NCI-H69 (cell line): ENCODE data around the gene ENTHD1.
"Not testable (repeated sequence)": the region's sequence is repeated elsewhere in the genome, so short reads cannot be mapped to it uniquely, and the experiment has no call there.

Experiments
- DNase-seq: peaks from one replicate; lab custom pipeline; 2025; lab: John Stamatoyannopoulos, UW

The ENTHD1 gene

DNA sequence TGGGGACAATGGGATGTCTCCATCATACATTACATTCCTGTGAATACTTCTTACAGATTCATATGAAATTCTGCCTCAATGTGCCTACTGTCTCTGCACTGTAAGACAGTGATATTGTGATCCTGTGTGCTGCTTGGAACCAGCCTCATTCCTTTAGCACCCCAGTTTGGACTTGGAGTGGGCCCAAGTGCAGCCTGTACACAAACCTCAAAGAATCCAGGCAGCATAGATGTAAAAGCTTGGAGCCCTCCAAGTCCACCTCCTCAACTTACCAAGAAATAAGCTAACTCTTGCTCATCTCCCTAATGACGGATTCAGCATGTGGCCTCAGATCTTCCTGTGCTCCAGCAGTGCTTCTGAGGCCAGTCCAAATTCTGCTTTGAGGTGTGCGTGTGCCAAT, 31.7 kb upstream of the ENTHD1 start:
- no peak for DNase-seq

DNA sequence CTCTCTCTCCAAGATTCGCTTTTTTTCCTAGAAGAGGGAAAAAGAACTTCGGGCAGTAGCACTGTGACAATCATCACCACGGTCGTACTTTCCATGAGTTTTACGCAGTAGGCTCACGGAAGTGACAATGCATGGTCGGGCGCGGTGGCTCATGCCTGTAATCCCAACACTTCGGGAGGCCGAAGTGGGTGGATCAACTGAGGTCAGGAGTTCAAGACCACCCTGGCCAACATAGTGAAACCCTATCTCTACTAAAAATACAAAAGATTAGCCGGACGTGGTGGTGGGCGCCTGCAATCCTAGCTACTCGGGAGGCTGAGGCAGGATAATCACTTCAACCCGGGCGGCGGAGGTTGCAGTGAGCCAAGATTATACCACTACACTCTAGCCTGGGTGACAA, 30.7 kb upstream of the ENTHD1 start:
- DNase-seq, result no peak

GRCh38 chr22:39923696-39924095, 30.1 kb upstream of the ENTHD1 start:
- no peak for DNase-seq

DNA sequence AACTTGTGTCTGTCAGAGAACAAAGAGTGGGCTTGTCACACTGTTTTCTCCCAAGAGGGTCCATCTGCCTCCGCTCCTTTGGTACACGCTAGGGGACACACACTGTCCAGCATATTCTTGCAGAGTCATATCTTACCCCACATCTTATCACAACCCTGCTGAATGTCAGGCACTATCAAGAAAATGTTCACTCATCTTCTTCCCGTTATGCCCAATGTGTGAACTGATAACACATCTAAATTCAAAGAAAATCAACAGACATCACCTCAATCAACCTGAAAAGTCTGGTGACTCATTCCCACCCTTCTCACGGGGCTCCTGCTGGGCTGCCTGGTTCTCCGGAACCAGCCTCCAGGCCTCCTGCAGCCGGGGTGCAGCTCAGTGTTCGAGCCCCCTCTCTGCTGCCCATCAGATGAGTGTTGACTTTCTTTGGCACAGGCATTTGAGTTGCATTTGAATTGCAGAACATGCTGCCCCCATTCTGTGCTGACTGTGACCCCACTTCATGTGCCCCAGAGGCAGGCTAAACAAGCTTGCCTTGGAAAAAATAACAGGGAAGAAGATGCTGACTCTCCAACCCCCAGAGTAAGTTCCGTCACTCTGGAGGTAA, 26.7 kb upstream of the ENTHD1 start:
- DNase-seq, result no peak

GRCh38 chr22:39917776-39918495, 24.4 kb upstream of the ENTHD1 start:
- no peak for DNase-seq

- no peak for DNase-seq
These were observed 23.7 kb upstream of the ENTHD1 start for GRCh38 chr22:39917197-39917643.

GRCh38 chr22:39916496-39916895, 22.9 kb upstream of the ENTHD1 start:
- no peak for DNase-seq

GRCh38 chr22:39915295-39915726, 21.8 kb upstream of the ENTHD1 start:
- DNase-seq, result no peak

DNA sequence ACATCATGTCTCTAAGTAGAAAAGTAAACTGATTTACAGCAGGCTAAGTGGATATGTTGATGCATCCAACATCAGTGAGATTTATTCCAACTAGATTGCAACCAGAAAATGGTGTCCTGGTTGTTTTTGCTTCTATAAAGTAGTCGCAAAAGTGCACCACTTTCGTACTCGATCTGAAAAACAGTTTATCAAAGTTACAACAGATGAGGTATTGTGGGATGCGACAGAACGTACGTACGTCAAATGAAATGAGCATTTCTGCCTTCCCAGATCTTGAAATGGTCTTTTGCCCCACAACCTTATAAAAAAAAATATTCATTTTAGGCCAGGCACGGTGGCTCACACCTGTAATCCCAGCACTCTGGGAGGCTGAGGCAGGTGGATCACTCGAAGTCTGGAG, 21.0 kb upstream of the ENTHD1 start:
- DNase-seq, result no peak

GRCh38 chr22:39913886-39914285, 20.3 kb upstream of the ENTHD1 start:
- DNase-seq, result no peak

GRCh38 chr22:39913321-39913720, 19.8 kb upstream of the ENTHD1 start:
- DNase-seq, result no peak

- DNase-seq, result no peak
These were observed 17.5 kb upstream of the ENTHD1 start for GRCh38 chr22:39910876-39911613.

GRCh38 chr22:39908737-39909136, 15.2 kb upstream of the ENTHD1 start:
- no peak for DNase-seq

GRCh38 chr22:39908136-39908535, 14.6 kb upstream of the ENTHD1 start:
- no peak for DNase-seq

DNA sequence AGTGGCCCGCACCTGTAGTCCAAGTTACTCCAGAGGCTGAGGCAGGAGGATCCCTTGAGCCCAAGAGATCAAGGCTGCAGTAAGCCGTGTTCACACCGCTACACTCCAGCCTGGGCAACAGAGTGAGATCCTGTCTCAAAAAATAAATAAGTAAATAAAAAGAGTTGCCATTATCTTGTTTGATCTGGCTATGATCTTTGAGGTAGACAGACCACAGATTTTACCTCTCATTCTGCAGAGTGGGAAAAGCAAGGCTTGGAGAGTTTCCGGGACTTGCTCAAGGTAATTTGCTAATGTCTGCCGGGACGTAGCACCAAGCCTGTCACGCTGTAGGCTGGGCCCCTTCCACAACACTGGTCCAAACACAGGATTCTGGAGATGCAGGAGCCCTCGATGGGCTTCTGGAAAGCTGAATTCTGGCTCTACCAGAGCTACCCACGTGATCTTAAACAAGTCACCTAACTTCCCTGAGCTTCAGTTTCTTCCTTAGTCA, 14.1 kb upstream of the ENTHD1 start:
- DNase-seq, result no peak

- no peak for DNase-seq
These were observed 13.5 kb upstream of the ENTHD1 start for GRCh38 chr22:39907047-39907446.

GRCh38 chr22:39906207-39906606, 12.6 kb upstream of the ENTHD1 start:
- DNase-seq, result no peak

DNA sequence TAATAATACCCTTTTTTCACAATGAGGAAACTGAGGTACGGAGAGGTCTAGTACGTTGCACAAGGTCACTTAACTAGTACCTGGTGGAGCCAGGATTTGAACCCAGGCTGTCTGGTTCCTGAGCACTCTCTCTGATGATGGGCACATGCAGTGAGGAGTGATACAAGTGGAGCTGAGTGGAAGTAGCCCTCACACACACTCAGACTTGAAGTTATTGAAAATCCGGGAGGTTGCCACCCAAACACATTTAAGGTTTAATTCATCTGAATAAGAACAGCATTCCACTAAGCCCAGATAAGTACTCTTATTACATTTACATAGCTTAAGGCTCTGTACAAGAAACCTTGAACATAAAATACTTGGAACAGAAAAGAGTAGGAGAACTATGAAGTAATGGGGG, 12.1 kb upstream of the ENTHD1 start:
- DNase-seq, result no peak

DNA sequence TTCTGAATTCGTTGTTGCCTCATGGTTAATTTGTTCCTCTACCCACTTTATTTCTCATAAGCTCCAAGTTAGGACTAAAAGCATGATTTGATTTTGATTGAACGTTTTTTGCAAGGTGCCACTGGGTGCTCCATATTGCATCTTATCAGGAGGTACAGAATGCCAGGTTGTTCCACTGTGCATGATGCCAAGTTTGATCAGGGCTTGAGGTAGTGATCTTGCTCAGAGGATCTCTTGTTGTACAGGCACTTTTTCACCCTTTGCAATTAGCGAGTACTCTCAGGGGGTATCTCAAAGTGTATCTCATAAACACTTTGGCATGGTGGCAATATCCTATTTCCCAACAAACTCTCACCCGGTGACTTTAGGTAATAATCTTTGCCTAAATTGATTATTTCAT, 11.3 kb upstream of the ENTHD1 start:
- DNase-seq, result no peak

DNA sequence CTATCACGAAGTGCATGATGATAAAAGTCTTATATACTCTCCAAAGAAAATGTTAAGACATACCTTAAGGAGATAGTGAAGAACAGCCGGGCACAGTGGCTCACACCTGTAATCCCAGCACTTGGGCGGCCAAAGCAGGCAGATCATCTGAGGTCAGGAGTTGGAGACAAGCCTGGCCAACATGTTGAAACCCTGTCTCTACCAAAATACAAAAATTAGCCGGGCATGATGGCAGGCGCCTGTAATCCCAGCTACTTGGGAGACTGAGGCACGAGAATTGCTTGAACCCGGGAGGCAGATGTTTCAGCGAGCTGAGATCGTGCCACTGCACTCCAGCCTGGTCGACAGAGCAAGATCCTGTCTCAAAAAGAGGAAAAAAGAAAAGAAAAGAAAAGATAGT, 10.5 kb upstream of the ENTHD1 start:
- DNase-seq, result not testable (repeated sequence)

DNA sequence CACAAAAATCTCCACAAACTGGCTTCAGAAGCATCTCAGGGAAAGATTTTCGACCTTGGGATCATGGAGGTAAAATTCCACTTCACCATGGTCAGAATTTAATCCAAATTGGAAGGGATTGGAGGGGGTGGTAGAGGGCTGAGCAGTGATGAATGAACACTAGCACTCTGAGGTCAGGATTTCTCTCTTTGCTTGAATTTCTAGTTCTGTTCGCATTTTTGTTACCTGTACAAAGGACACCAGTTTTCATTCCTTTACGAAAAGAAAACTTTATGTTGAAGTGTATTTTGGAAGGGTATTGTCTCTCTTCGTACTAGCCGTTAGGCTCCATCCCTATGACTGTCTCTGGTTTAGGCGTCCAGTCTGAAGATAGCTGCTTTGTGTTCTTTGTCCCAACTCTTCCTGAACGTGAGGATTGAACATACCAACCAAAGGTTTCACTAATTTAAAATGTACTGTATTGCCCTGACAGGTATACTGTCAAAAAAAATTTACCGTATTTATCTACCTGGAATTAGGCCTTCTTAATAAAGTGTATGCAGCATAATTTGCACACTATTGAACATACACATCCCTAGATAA, 8.1 kb upstream of the ENTHD1 start:
- no peak for DNase-seq
